ENCODE results near the gene UNC5A.

Gene UNC5A

GRCh38 chr5:176781638-176782570 lies 28.5 kb upstream of the UNC5A start:
- no peak for DNase-seq

- DNase-seq: no peak
Measured at GRCh38 chr5:176784218-176785165, 25.9 kb upstream of the UNC5A start.

GRCh38 chr5:176785184-176786145 lies 24.9 kb upstream of the UNC5A start:
- DNase-seq: no peak

- no peak for DNase-seq
Measured at GRCh38 chr5:176787676-176788075, 22.7 kb upstream of the UNC5A start.

- no peak for DNase-seq
Measured at GRCh38 chr5:176788091-176788490, 22.3 kb upstream of the UNC5A start.

GRCh38 chr5:176788941-176789872 lies 21.2 kb upstream of the UNC5A start:
- peak in 9 of 58 donors; percentile 19 to 61 (median 36) for DNase-seq

GRCh38 chr5:176789873-176790615 lies 20.3 kb upstream of the UNC5A start:
- no peak for DNase-seq

- peak in 4 of 58 donors; percentile 14 to 37 (median 30) for DNase-seq
Measured at GRCh38 chr5:176790941-176791340, 19.4 kb upstream of the UNC5A start.

GRCh38 chr5:176792655-176793342 lies 17.6 kb upstream of the UNC5A start:
- peak in 22 of 58 donors; percentile 9 to 64 (median 34) for DNase-seq

GRCh38 chr5:176793343-176793699 lies 17.0 kb upstream of the UNC5A start:
- peak in 27 of 58 donors; percentile 11 to 87 (median 45) for DNase-seq

- peak in 1 of 58 donors; percentile 8 for DNase-seq
Measured at GRCh38 chr5:176793736-176794135, 16.6 kb upstream of the UNC5A start.

- DNase-seq: no peak
Measured at GRCh38 chr5:176794509-176794908, 15.8 kb upstream of the UNC5A start.

GRCh38 chr5:176796411-176796810 lies 13.9 kb upstream of the UNC5A start:
- DNase-seq: no peak

- no peak for DNase-seq
Measured at GRCh38 chr5:176796970-176797369, 13.4 kb upstream of the UNC5A start.

- no peak for DNase-seq
Measured at GRCh38 chr5:176797456-176798050, 12.8 kb upstream of the UNC5A start.

GRCh38 chr5:176798086-176798876 lies 12.1 kb upstream of the UNC5A start:
- no peak for DNase-seq

- no peak for DNase-seq
Measured at GRCh38 chr5:176798949-176799348, 11.4 kb upstream of the UNC5A start.

Measured in anterior cingulate cortex (tissue), 58 donors.